IPS-18a (cell line): Measurements from ENCODE around the gene CHRM2.

Experiments
- H3K27ac ChIP-seq: one replicate; pipeline ENCODE4 v1.5.1; 2013; ENCODE audit warnings: low read length
- H3K27me3 ChIP-seq: one replicate; pipeline ENCODE4 v1.6.1; 2013; ENCODE audit warnings: mild to moderate bottlenecking, low read length; ENCODE audit not compliant: control insufficient read depth, insufficient read depth
- H3K36me3 ChIP-seq: one replicate; pipeline ENCODE4 v1.6.1; 2013; ENCODE audit warnings: low read depth, low read length; ENCODE audit not compliant: control insufficient read depth
- H3K4me1 ChIP-seq: one replicate; pipeline ENCODE4 v1.6.1; 2013; ENCODE audit warnings: low read depth, low read length; ENCODE audit not compliant: control insufficient read depth
- H3K4me3 ChIP-seq: one replicate; pipeline ENCODE4 v1.5.1; 2013; ENCODE audit warnings: low read length
- H3K9ac ChIP-seq: one replicate; pipeline ENCODE4 v1.6.1; 2013; ENCODE audit warnings: mild to moderate bottlenecking, low read length, moderate library complexity
- H3K9me3 ChIP-seq: one replicate; pipeline ENCODE4 v1.6.1; 2013; ENCODE audit warnings: low read depth, low read length; ENCODE audit not compliant: control insufficient read depth

Gene CHRM2

DNA sequence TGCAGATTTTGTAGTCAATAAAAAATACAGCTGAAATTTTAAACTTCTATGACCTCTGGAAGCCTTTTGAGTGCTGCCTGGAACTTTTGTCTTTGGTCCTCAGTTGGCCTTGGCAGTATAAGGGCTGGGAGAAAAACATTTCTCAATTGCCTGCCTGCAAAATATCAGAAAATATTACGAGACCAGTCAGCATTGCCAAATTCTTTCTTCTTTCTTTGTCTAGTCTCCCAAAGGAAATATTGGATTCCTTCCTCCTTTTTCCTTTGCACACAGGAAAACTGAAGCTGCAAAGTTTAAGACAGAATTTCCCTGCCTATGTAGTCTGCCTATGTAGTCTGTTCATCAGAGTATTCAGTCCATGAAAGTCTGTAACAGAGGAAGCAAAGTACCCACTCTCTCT, 95.9 kb downstream of the CHRM2 start:
- no peak overlapping the region for H3K27ac ChIP-seq
- H3K27me3 ChIP-seq = no peaks in the 10 kb centered on the region
- H3K9me3 ChIP-seq = no peaks in the 10 kb centered on the region
- no peaks in the 10 kb centered on the region for H3K4me1 ChIP-seq
- no peaks in the 10 kb centered on the region for H3K36me3 ChIP-seq
- no peak overlapping the region for H3K9ac ChIP-seq
- H3K4me3 ChIP-seq = no peak overlapping the region

DNA sequence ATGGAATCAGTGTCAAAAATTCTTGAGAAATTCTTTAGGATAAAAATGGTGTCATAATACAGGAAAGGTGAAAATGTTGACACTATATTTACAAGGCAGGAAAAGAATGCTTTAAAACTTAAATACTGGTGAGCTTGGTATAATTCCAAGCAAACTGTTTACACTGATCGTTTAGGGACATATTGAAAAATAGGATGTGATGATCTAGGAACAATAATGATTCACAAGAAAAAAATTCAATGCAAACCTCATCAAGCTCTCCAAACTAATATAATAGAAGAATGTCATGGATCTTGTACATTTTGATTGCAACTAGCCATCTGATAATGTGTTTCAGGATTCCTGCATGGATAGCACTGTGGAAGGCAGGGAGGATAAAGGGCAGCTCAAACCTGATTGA, 98.4 kb downstream of the CHRM2 start:
- H3K27me3 ChIP-seq = no peaks in the 10 kb centered on the region

DNA sequence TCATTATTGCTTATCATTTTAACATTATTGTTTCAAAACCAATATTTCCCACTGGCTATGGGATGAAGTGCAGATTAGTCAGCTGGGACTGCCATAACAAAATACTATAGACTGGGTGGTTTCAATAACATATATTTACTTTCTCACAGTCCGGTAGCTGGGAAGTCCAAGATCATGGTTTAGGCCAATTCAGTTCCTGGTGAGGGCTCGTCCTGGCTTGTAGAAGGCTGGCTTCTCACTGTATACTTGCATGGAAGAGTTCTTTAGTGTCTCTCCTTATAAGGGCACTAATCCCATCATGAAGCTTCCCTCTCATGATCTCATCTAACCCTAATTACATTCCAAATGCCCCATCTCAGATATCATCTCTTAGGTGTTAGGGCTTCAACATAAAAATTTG, 101.3 kb downstream of the CHRM2 start:
- no peaks in the 10 kb centered on the region for H3K36me3 ChIP-seq
- no peaks in the 10 kb centered on the region for H3K9me3 ChIP-seq
- no peaks in the 10 kb centered on the region for H3K27me3 ChIP-seq
- no peaks in the 10 kb centered on the region for H3K4me1 ChIP-seq
- no peak overlapping the region for H3K9ac ChIP-seq
- H3K27ac ChIP-seq = no peak overlapping the region
- H3K4me3 ChIP-seq = no peak overlapping the region

More for the DNA sequence above, 98.4 kb downstream of the CHRM2 start:
- Histone ChIP-seq H3K4me3 (no peak overlapping the region), H3K36me3 (no peaks in the 10 kb centered on the region), H3K27ac (no peak overlapping the region), H3K4me1 (no peaks in the 10 kb centered on the region), H3K9ac (no peak overlapping the region), H3K9me3 (no peaks in the 10 kb centered on the region)

DNA sequence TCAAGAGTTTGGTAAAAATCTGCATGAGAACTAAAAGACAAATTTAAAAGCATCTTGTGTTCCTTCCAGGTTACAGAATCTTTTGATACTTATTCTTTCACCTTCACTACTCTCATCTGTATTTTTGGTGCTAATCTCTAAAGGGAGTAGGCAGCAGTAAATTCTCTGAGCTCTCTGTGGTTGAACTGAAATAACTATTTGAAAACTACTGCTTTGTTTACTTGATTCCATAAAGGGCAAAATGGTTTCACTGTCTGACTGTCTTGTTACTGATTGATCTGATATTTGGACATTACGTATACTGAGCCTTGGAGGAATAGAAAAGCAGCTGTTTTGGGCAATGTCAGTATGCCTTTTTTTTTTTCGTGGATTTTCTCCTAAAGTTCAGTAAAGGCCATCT, 103.3 kb downstream of the CHRM2 start:
- H3K4me1 ChIP-seq = peaks cover 3% of the 10 kb centered on the region
- no peak overlapping the region for H3K4me3 ChIP-seq

DNA sequence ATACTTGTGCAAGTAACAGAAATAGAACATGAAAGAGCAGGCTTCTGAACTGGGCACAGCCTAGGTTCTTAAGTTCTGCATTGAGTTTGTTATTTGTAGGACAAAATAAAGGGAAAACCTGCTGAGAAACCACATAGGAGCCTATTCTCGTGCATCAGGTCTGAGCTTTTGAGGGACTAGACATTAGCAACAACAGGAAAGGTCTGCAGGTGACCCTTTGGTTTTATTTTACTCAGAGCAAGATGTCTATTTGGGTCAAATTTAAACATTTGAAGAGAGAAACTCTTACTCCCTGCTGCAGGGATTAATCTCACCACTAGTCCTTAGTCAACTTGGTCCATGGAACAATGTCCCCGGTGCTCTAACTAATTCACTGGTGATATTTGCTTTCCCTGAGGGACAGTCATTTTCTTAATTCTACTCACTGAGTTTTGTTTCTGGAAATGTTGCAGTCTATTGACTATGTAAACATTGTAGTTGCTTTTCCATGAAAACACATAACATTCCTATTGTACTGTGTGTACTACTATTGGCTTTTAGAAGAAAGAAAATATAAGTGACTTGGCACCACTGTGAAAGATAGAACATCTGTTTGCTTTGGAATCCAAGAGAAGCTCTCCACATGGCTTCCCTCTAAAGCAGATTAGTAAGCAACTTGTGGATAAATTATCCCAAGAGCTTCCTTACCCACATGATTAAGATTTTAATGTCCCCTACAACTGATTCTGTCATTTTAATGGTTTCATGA, 108.2 kb downstream of the CHRM2 start:
- H3K36me3 ChIP-seq = no peaks in the 10 kb centered on the region
- H3K4me1 ChIP-seq = peaks cover 3% of the 10 kb centered on the region
- no peak overlapping the region for H3K4me3 ChIP-seq

More for the DNA sequence above, 103.3 kb downstream of the CHRM2 start:
- Histone ChIP-seq H3K9ac (no peak overlapping the region), H3K27ac (no peak overlapping the region), H3K9me3 (no peaks in the 10 kb centered on the region), H3K27me3 (no peaks in the 10 kb centered on the region), H3K36me3 (no peaks in the 10 kb centered on the region)

DNA sequence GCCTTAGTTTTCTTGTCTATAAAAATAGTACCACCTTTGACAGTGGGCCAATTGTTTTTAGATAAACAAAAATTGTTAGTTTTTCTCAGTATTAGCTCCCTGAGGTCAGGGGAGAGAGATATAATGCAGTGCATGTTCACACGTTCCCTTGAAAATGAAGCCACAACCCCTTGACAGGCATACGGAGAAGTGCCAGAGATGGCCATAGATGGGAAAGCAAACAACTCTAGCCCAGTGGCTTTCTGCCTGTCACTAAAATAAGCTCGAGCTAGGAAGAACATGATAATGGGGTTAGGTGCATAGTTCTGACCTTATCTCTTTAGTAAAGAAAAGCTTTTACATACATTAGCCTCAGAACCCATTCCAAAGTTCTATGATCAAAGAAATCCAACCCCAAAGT, 124.9 kb downstream of the CHRM2 start:
- Histone ChIP-seq H3K36me3 (no peaks in the 10 kb centered on the region), H3K27me3 (no peaks in the 10 kb centered on the region), H3K27ac (no peak overlapping the region), H3K9me3 (no peaks in the 10 kb centered on the region), H3K4me3 (no peak overlapping the region), H3K4me1 (no peaks in the 10 kb centered on the region), H3K9ac (no peak overlapping the region)

More for the DNA sequence above, 108.2 kb downstream of the CHRM2 start:
- Histone ChIP-seq H3K9me3 (no peaks in the 10 kb centered on the region), H3K9ac (no peak overlapping the region), H3K27me3 (no peaks in the 10 kb centered on the region), H3K27ac (no peak overlapping the region)

DNA sequence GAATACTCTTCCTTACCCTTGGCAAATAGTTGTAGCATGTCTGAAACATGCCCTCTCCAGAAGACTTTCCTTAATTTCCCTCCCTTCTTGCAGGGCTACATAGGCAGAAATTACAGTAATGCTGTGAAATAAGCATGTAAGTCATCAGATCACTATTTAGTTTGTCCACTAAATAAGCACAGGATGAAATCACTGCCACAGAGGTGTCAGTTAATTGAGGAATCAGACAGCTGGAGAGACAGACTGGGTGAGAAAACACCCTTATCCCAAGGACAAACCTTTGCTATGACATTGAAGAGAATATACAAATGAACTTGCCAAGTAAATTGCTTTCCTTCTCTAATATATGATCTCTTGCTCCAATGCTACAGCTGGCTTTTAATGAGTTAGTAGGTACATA, 129.3 kb downstream of the CHRM2 start:
- Histone ChIP-seq H3K36me3 (no peaks in the 10 kb centered on the region), H3K4me1 (peaks cover 5% of the 10 kb centered on the region), H3K9me3 (no peaks in the 10 kb centered on the region), H3K27me3 (no peaks in the 10 kb centered on the region), H3K4me3 (no peak overlapping the region), H3K27ac (no peak overlapping the region), H3K9ac (no peak overlapping the region)

DNA sequence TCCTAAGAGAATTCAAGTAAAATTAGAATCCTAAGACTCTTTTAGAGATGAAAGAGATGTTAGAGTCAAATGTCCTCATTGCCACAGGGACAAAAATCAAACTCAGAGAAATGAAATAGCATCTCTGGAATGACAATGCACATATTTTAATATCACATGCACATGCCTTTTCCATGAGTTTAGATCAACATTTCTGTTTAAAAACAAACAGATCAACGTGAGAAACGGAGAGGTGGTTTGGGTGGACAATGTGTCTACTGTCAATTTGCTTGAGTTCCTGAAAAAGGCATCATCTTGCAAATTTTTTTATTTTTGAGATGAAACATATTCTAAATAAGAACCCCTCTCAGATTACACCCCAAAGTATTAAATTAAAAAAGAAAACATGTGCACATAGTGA, 130.0 kb downstream of the CHRM2 start:
- no peaks in the 10 kb centered on the region for H3K36me3 ChIP-seq
- H3K4me1 ChIP-seq = peaks cover 5% of the 10 kb centered on the region
- H3K27ac ChIP-seq = no peak overlapping the region
- no peaks in the 10 kb centered on the region for H3K27me3 ChIP-seq
- no peaks in the 10 kb centered on the region for H3K9me3 ChIP-seq
- no peak overlapping the region for H3K4me3 ChIP-seq
- no peak overlapping the region for H3K9ac ChIP-seq

DNA sequence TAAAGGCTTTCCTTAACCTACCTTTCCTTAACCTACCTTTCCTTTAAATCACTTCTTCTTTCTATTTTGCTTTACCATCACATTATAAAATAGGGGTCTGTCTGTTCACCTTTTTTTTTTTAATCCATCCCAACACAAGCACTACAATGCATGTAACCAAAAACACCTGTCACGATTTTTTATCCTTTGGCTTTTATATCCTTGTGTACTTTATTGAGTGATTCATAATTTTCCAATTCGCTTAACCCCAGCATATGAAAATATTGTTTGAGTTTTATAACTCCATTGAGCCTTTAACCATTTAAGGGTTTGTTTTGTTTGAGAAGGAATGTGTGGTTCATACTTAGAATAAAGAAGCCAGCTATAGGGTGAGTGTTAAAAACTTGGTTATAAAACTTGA, 132.2 kb downstream of the CHRM2 start:
- no peaks in the 10 kb centered on the region for H3K27me3 ChIP-seq
- H3K4me3 ChIP-seq = no peak overlapping the region
- H3K27ac ChIP-seq = no peak overlapping the region
- H3K4me1 ChIP-seq = peaks cover 5% of the 10 kb centered on the region
- H3K36me3 ChIP-seq = no peaks in the 10 kb centered on the region
- H3K9ac ChIP-seq = no peak overlapping the region
- no peaks in the 10 kb centered on the region for H3K9me3 ChIP-seq

DNA sequence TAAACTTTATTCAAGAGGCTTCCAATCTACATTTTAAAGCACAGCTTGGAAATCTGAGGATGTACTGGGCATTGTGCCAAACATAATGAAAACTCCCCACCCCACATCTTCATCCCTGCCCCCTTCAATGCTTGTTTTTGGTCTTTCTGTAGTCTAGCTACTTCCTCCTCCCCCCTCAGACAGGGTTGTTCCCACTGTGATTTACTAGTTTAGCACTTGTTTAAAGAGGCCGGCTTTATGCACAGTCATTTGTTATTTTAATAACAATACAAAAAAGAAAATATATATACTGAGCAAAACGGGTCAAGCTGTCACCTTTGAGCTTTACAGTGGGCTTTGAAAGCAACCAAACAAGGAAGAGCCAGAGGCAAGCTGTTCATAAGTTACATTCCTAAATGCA, 132.6 kb downstream of the CHRM2 start:
- Histone ChIP-seq H3K4me1 (peaks cover 5% of the 10 kb centered on the region), H3K27ac (no peak overlapping the region), H3K9me3 (no peaks in the 10 kb centered on the region), H3K27me3 (no peaks in the 10 kb centered on the region), H3K4me3 (no peak overlapping the region), H3K9ac (no peak overlapping the region), H3K36me3 (no peaks in the 10 kb centered on the region)

DNA sequence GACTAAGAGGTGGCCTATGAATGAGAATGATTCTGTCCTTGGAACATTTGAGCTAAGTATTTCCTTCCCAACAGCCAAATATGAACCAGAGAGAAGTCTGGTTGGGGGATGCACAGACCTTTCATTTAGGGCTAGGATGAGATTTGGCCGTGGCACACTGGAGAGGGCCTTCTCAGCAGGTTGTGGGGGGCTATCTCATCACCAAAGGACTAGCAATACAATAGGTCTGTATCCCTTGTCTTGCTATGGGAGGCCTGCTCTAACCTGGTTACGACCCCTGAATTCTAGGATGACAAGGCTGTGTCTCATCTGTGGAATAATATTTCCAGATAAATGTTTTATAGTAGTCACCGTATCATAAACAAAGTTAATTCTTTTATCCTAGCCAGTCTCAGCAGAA, 133.0 kb downstream of the CHRM2 start:
- Histone ChIP-seq H3K27ac (no peak overlapping the region), H3K9ac (no peak overlapping the region), H3K9me3 (no peaks in the 10 kb centered on the region), H3K36me3 (no peaks in the 10 kb centered on the region), H3K27me3 (no peaks in the 10 kb centered on the region), H3K4me3 (no peak overlapping the region), H3K4me1 (peaks cover 5% of the 10 kb centered on the region)

DNA sequence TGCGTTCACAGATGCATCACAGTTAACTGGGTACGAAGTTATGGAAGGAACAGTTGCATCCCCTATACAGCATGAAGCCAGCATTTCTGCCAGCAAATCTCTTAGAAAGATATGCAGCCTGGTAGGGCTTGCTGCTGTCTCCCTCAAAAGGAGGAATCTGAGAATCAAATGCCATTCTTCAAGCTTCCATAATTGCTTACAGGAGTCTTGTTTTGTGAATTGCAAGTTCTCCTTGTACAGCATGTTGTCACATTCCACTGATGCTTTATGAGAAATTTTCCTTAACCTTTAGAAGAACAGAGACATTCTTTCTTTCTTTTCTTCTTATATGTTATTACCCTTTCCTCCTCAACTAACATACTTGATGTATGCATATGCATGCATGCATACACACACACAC, 134.6 kb downstream of the CHRM2 start:
- Histone ChIP-seq H3K4me1 (peaks cover 5% of the 10 kb centered on the region), H3K27me3 (no peaks in the 10 kb centered on the region), H3K9ac (no peak overlapping the region), H3K9me3 (no peaks in the 10 kb centered on the region), H3K36me3 (no peaks in the 10 kb centered on the region), H3K27ac (no peak overlapping the region), H3K4me3 (no peak overlapping the region)
